NB4 (cell line): ENCODE measurements around the gene GFY.

Source experiments
- DNase-seq: peaks from one replicate; pipeline ENCODE4 v3.0.0; 2010; ENCODE audit warnings: low read depth
- H3K4me3 ChIP-seq: one replicate; pipeline ENCODE4 v1.5.1; 2011; ENCODE audit warnings: mild to moderate bottlenecking, low read depth, low read length, moderate library complexity
- MYC ChIP-seq: IDR thresholded peaks from 2 replicates; pipeline ENCODE4 v1.6.1; 2011; ENCODE audit warnings: low read depth, low read length
- POLR2A ChIP-seq: IDR thresholded peaks from 2 replicates; pipeline ENCODE4 v1.6.1; 2011; ENCODE audit warnings: mild to moderate bottlenecking; ENCODE audit not compliant: insufficient read length; ENCODE audit errors: extremely low read depth
- TF ChIP-seq, protein P1 (sequence below): IDR thresholded peaks from one replicate; pipeline ENCODE4 v1.5.1; 2012; ENCODE audit warnings: low read depth, low read length
- TF ChIP-seq, protein P2 (sequence below): IDR thresholded peaks from 2 replicates; pipeline ENCODE4 v1.6.1; 2011; ENCODE audit warnings: low read depth, low read length

Gene GFY

DNA sequence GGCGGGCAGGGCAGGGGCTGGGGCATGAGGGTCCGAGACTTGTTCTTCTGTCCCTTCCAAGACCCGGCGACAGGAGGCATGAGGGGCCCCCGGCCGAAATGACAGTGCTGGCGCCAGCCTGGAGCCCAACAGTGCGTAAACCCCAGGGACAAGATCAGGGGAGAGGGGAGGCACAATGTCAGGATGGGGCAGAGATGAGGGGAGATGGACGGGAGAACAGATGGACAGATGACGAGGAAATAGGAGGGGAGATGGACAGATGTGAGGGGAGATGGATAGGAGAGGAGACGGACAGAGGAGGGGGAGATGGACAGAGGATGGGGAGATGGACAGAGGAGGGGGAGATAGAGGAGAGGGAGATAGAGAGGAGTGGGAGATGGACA lies 49.3 kb downstream of the GFY start:
- no peak for DNase-seq
- H3K4me3 ChIP-seq, result no peak overlapping the region
- TF ChIP-seq MYC, result no peak
- TF ChIP-seq, protein P1, sequence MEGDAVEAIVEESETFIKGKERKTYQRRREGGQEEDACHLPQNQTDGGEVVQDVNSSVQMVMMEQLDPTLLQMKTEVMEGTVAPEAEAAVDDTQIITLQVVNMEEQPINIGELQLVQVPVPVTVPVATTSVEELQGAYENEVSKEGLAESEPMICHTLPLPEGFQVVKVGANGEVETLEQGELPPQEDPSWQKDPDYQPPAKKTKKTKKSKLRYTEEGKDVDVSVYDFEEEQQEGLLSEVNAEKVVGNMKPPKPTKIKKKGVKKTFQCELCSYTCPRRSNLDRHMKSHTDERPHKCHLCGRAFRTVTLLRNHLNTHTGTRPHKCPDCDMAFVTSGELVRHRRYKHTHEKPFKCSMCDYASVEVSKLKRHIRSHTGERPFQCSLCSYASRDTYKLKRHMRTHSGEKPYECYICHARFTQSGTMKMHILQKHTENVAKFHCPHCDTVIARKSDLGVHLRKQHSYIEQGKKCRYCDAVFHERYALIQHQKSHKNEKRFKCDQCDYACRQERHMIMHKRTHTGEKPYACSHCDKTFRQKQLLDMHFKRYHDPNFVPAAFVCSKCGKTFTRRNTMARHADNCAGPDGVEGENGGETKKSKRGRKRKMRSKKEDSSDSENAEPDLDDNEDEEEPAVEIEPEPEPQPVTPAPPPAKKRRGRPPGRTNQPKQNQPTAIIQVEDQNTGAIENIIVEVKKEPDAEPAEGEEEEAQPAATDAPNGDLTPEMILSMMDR, result no peak
- no peak for TF ChIP-seq POLR2A
- TF ChIP-seq, protein P2, sequence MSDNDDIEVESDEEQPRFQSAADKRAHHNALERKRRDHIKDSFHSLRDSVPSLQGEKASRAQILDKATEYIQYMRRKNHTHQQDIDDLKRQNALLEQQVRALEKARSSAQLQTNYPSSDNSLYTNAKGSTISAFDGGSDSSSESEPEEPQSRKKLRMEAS, result no peak

DNA sequence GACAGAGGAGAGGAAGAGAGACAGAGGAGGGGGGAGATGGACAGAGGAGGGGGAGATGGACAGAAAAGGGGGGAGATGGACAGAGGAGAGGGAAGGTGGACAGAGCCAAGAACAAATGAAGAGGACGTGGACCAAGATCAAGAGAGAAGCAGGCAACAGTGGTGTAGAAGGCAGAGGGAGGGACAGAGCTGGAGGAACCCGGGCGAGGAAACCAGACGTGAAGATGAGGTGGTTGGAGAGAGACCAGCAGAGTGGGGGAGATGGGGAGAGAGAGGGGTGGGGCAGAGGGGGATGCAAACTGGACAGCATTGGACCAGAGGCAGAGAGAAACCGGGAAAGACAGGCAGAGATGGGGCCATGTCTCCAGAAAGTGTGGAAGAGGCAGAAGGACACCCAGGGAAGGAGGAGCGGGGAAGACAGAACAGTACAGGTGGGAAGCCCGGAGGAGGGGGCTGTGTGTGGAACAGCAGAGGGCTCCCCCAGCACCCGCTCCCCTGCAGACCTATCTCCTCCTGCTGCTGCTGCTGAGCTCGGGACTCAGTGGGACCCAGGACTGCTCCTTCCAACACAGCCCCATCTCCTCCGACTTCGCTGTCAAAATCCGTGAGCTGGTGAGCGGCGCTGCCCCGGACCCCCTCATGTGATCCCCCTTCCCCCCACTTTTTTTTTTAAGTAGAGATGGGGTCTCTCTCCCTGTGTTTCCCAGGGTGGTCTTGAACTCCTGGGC lies 50.2 kb downstream of the GFY start:
- TF ChIP-seq, protein P1, result no peak
- no peak for TF ChIP-seq POLR2A
- no peak for TF ChIP-seq MYC
- TF ChIP-seq, protein P2, result no peak
- no peak overlapping the region for H3K4me3 ChIP-seq
- no peak for DNase-seq

DNA sequence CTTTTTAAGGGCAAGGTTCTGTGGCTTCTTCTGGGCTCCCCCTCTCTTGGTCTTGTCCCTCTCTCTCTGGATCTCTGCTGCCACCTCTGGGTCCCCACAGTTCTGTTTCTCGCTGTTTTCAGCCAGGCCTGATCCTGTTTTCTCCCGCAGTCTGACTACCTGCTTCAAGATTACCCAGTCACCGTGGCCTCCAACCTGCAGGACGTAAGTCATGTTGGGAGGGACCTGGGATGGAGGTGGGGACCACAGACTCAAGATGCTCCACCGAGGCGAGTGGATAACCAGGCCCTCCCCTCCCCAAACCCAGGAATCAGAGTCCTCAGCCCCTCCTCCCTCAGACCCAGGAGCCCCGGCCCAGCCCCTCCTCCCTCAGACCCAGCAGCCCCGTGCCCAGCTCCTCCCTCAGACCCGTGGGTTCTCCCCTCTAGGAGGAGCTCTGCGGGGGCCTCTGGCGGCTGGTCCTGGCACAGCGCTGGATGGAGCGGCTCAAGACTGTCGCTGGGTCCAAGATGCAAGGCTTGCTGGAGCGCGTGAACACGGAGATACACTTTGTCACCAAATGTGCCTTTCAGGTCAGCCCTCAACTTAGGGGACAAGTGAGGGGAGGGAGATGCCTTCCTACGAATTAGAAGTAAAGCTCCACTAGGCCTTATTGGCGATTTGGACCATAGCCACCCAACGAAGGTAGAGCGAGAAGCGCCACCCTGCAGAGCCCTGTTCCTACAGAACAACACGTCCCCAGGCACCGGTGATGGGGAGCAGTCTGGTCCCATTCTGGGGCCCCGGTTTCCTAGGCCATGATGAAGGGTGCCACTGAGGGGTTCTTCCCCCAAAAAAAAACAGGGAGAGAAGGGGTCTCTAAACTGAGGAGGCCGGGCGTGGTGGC lies 51.0 kb downstream of the GFY start:
- peak; percentile 67 for DNase-seq
- H3K4me3 ChIP-seq, result no peak overlapping the region
- TF ChIP-seq, protein P2, result no peak
- no peak; the same call in 1 of the 2 replicates for TF ChIP-seq MYC
- TF ChIP-seq, protein P1, result peak; percentile 72
